HCT116 (cell line): ENCODE results near the gene DCUN1D2. TPM values are rescaled to one million over a fixed set of nuclear protein-coding genes. Genes with fewer than 3 reads are reported as not detected.

Experiments used
- ATAC-seq: fragments of 200-7000 bp; cut with Tn5 transposase; 2 replicates; pipeline ENCODE4 v1.9.1; 2020; ENCODE audit warnings: mild to moderate bottlenecking, moderate library complexity
- BruUV-seq: library from RNA; stranded (reverse); fragments of 400-500 nt; replicated peaks from 2 replicates; lab custom pipeline; 2021; lab: Mats Ljungman, UMichigan
- CTCF ChIA-PET: fragments of 300-600 bp; sonication (Branson Sonifier 250); formaldehyde crosslinking; loops from one replicate; lab custom pipeline; 2021; ENCODE audit warnings: antibody characterized with exemption; lab: Charles Lee
- POLR2A ChIA-PET: fragments of 300-600, 350-600 bp; sonication (Branson Sonifier 250); formaldehyde crosslinking; loops from one replicate; lab custom pipeline; 2021; ENCODE audit warnings: antibody characterized with exemption; lab: Charles Lee
- RAD21 ChIA-PET, 2 experiments: fragments of 300-600 bp; sonication (Branson Sonifier 250); formaldehyde crosslinking; loops; one replicate each; lab custom pipeline; 2023; ENCODE audit warnings: low total read pairs in 2 of 2; ENCODE audit not compliant: uncharacterized antibody in 2 of 2, unreplicated experiment in 2 of 2, low non-redundant PET in 1 of 2; lab: Charles Lee
- DNase-seq: peaks from one replicate; pipeline ENCODE4 v3.0.0-alpha.2; 2010; ENCODE audit warnings: low read depth, low spot score
- H2AFZ ChIP-seq: fragments of 200-600 bp; shearing (Covaris generic), sonication (generic); 2 replicates; pipeline ENCODE4 v1.6.1; 2017; ENCODE audit warnings: low read depth, mixed run types, mixed read lengths, antibody characterized with exemption, low read length; ENCODE audit not compliant: poor library complexity, severe bottlenecking
- H3K27ac ChIP-seq: 2 replicates; pipeline ENCODE4 v1.5.1; 2012; ENCODE audit warnings: low read depth, low read length
- H3K27me3 ChIP-seq: fragments of 200-600 bp; sonication (generic); 2 replicates; pipeline ENCODE4 v1.6.1; 2016; ENCODE audit warnings: mixed run types, low read length, mixed read lengths; ENCODE audit not compliant: insufficient read depth
- H3K36me3 ChIP-seq, 2 experiments: fragments of 200-500 bp in 1 of 2; fragments of 200-600 bp in 1 of 2; sonication (Bioruptor generic) in 1 of 2; sonication (generic) in 1 of 2; 2 replicates each; pipeline versions ENCODE4 v1.5.1 to v1.6.1; 2014 to 2016; ENCODE audit warnings: low read length in 2 of 2, inconsistent platforms in 1 of 2, mixed read lengths in 1 of 2, mixed run types in 1 of 2; ENCODE audit not compliant: insufficient read depth in 2 of 2, control insufficient read depth in 1 of 2
- H3K4me1 ChIP-seq, 2 experiments: fragments of 200-600 bp in 1 of 2; sonication (generic) in 1 of 2; 2 replicates each; pipeline versions ENCODE4 v1.5.1 to v1.6.1; 2012 to 2017; ENCODE audit warnings: low read length in 2 of 2, inconsistent platforms in 1 of 2, mild to moderate bottlenecking in 1 of 2, mixed read lengths in 1 of 2, mixed run types in 1 of 2, moderate library complexity in 1 of 2; ENCODE audit not compliant: insufficient read depth in 2 of 2, control insufficient read depth in 1 of 2
- H3K4me2 ChIP-seq: fragments of 200-600 bp; sonication (generic); 2 replicates; pipeline ENCODE4 v1.6.1; 2017; ENCODE audit warnings: mixed run types, low read length, mixed read lengths
- H3K4me3 ChIP-seq, 2 experiments: fragments of 200-600 bp in 1 of 2; sonication (generic) in 1 of 2; replicated peaks in 1 of 2; 2 replicates each; pipeline ENCODE4 v1.5.1; 2011 to 2016; ENCODE audit warnings: low read length in 2 of 2, control low read depth in 1 of 2, low read depth in 1 of 2, mild to moderate bottlenecking in 1 of 2, mixed read lengths in 1 of 2, mixed run types in 1 of 2
- H3K79me2 ChIP-seq: fragments of 200-600 bp; sonication (generic); 2 replicates; pipeline ENCODE4 v1.6.1; 2017; ENCODE audit warnings: mild to moderate bottlenecking, mixed run types, low read length, moderate library complexity, mixed read lengths; ENCODE audit not compliant: insufficient read depth
- H3K9ac ChIP-seq: fragments of 200-600 bp; sonication (generic); 2 replicates; pipeline ENCODE4 v1.6.1; 2016; ENCODE audit warnings: low read length, mixed read lengths
- H3K9me2 ChIP-seq: fragments of 200-600 bp; sonication (generic), shearing (Covaris generic); 2 replicates; pipeline ENCODE4 v1.6.1; 2017; ENCODE audit warnings: mixed run types, mild to moderate bottlenecking, moderate library complexity; ENCODE audit not compliant: insufficient read depth
- H3K9me3 ChIP-seq, 2 experiments: fragments of 200-500 bp in 1 of 2; fragments of 200-600 bp in 1 of 2; sonication (Bioruptor generic) in 1 of 2; sonication (generic) in 1 of 2; 2 replicates each; pipeline ENCODE4 v1.6.1; 2014 to 2017; ENCODE audit warnings: low read length in 2 of 2, mixed read lengths in 2 of 2, inconsistent platforms in 1 of 2, low read depth in 1 of 2, mild to moderate bottlenecking in 1 of 2, mixed run types in 1 of 2, moderate library complexity in 1 of 2; ENCODE audit not compliant: control insufficient read depth in 1 of 2, insufficient read depth in 1 of 2
- H4K20me1 ChIP-seq: fragments of 200-600 bp; sonication (generic), shearing (Covaris generic); 2 replicates; pipeline ENCODE4 v1.6.1; 2017; ENCODE audit warnings: mixed run types, mild to moderate bottlenecking, moderate library complexity; ENCODE audit not compliant: insufficient read depth
- ATF3 ChIP-seq: IDR thresholded peaks from 2 replicates; pipeline ENCODE4 v1.6.1; 2012
- CEBPB ChIP-seq: IDR thresholded peaks from 2 replicates; pipeline ENCODE4 v1.6.1; 2012; ENCODE audit warnings: low read depth
- EGR1 ChIP-seq: IDR thresholded peaks from 2 replicates; pipeline ENCODE4 v1.6.1; 2012; ENCODE audit warnings: low read depth
- EZH2 ChIP-seq: fragments of 200-600 bp; sonication (generic); IDR thresholded peaks from 2 replicates; pipeline ENCODE4 v1.6.1; 2017; ENCODE audit warnings: antibody characterized with exemption, mixed run types
- FOSL1 ChIP-seq: IDR thresholded peaks from 2 replicates; pipeline ENCODE4 v1.6.1; 2012; ENCODE audit warnings: low read depth
- JUND ChIP-seq: IDR thresholded peaks from 2 replicates; pipeline ENCODE4 v1.6.1; 2012
- MAX ChIP-seq: IDR thresholded peaks from 2 replicates; pipeline ENCODE4 v1.6.1; 2012
- POLR2A ChIP-seq: IDR thresholded peaks from 2 replicates; pipeline ENCODE4 v1.7.0; 2011; ENCODE audit warnings: borderline replicate concordance; ENCODE audit not compliant: insufficient read depth, insufficient read length; ENCODE audit errors: extremely low read depth
- RAD21 ChIP-seq: IDR thresholded peaks from 2 replicates; pipeline ENCODE4 v1.6.1; 2012; ENCODE audit warnings: low read depth, mild to moderate bottlenecking
- REST ChIP-seq: IDR thresholded peaks from 2 replicates; pipeline ENCODE4 v1.6.1; 2012; ENCODE audit warnings: low read depth
- YY1 ChIP-seq: IDR thresholded peaks from 2 replicates; pipeline ENCODE4 v1.6.1; 2011; ENCODE audit warnings: low read length, low read depth, moderate library complexity, mild to moderate bottlenecking; ENCODE audit not compliant: insufficient replicate concordance; ENCODE audit errors: extremely low read depth
- ZBTB33 ChIP-seq: IDR thresholded peaks from 2 replicates; pipeline ENCODE4 v1.6.1; 2011; ENCODE audit warnings: mild to moderate bottlenecking, low read length, moderate library complexity; ENCODE audit not compliant: insufficient replicate concordance; ENCODE audit errors: extremely low read depth
- intact Hi-C: fragments of 100-400 bp; cut with micrococcal nuclease; formaldehyde crosslinking; loops from 2 replicates; pipeline ENCODE4 v1.10.0; 2022
- total RNA-seq: library from RNA; stranded (reverse); gene quantifications from one replicate; pipeline ENCODE4 v1.2.1, GENCODE V29; 2021; ENCODE audit not compliant: unreplicated experiment

DCUN1D2 gene
- total RNA-seq, 1 experiment from 2014 or later: 25.4 TPM

GRCh38 chr13:113443991-113444390 lies 46.5 kb downstream of the DCUN1D2 start:
- no peaks in the 10 kb centered on the region for H3K36me3 ChIP-seq
- no peak for ATAC-seq
- no TSS peak for BruUV-seq
- DNase-seq: no peak
- no peaks in the 10 kb centered on the region for H3K9me2 ChIP-seq
- H3K9ac ChIP-seq: no peak overlapping the region
- peaks cover 6 to 7% of the 10 kb centered on the region in 2 experiments; a peak in 1 of 4 replicates for H3K9me3 ChIP-seq
- RAD21 ChIA-PET: no interaction called here
- POLR2A ChIA-PET: no interaction called here
- no peak overlapping the region for H2AFZ ChIP-seq
- CTCF ChIA-PET: no interaction called here
- H3K4me3 ChIP-seq: no peak overlapping the region
- intact Hi-C loops: no loop called here
- H3K27me3 ChIP-seq: no peaks in the 10 kb centered on the region
- H3K27ac ChIP-seq: no peak overlapping the region
- H3K79me2 ChIP-seq: peaks cover 7% of the 10 kb centered on the region
- peaks cover 6 to 14% of the 10 kb centered on the region in 2 experiments for H3K4me1 ChIP-seq
- no peak overlapping the region for H3K4me2 ChIP-seq
- H4K20me1 ChIP-seq: no peaks in the 10 kb centered on the region
- TF ChIP-seq YY1 (no peak), MAX (no peak), RAD21 (no peak), EZH2 (no peak), FOSL1 (no peak), ZBTB33 (no peak), EGR1 (no peak), JUND (no peak), POLR2A (no peak), CEBPB (no peak), ATF3 (no peak), REST (no peak)
